GM12878 (cell line): ENCODE results near the gene GALNT9. TPM values are rescaled to one million over a fixed set of nuclear protein-coding genes. Genes with fewer than 3 reads are reported as not detected.

Experiments used
- ATAC-seq: fragments of 200-7000 bp; cut with Tn5 transposase; 3 replicates; pipeline ENCODE4 v1.9.1; 2020; ENCODE audit warnings: mild to moderate bottlenecking, moderate library complexity
- BruUV-seq: library from RNA; stranded (reverse); fragments of 400-500 nt; replicated peaks from 2 replicates; lab custom pipeline; 2021; lab: Mats Ljungman, UMichigan
- CTCF ChIA-PET: fragments of 300-600 bp; sonication (Branson Sonifier 250); formaldehyde crosslinking; extraction: SDS; loops from one replicate; lab custom pipeline; 2021; ENCODE audit warnings: inconsistent platforms; lab: Yijun Ruan, JAX
- POLR2A ChIA-PET: fragments of 350-600 bp; formaldehyde crosslinking; extraction: SDS; loops from one replicate; lab custom pipeline; 2021; ENCODE audit warnings: inconsistent platforms; lab: Charles Lee
- RAD21 ChIA-PET: fragments of 300-600 bp; sonication (Branson Sonifier 250); formaldehyde crosslinking; loops from one replicate; lab custom pipeline; 2023; ENCODE audit warnings: antibody characterized with exemption; ENCODE audit not compliant: unreplicated experiment; lab: Charles Lee
- SMC1A ChIA-PET: fragments of 300-600 bp; sonication (Branson Sonifier 250); formaldehyde crosslinking; loops from one replicate; lab custom pipeline; 2023; ENCODE audit not compliant: unreplicated experiment, uncharacterized antibody; lab: Charles Lee
- DNase-seq: peaks from one replicate; pipeline ENCODE4 v3.0.0-alpha.2; 2011; ENCODE audit warnings: low read depth, low spot score
- FAIRE-seq: peaks from 3 replicates; lab custom pipeline; 2011; peaks lifted over from hg19 to GRCh38; lab: Jason Lieb, UNC
- H2AFZ ChIP-seq: 2 replicates; pipeline ENCODE4 v1.6.0; 2011; ENCODE audit warnings: low read depth, low read length, control low read depth; ENCODE audit not compliant: control insufficient read depth
- H3K27ac ChIP-seq: 2 replicates; pipeline ENCODE4 v1.5.1; 2011; ENCODE audit warnings: control low read depth; ENCODE audit not compliant: control insufficient read depth, insufficient read depth
- H3K27me3 ChIP-seq, 2 experiments: replicated peaks in 1 of 2; 2 replicates each; pipeline versions ENCODE4 v1.6.0 to v1.6.1; 2011; ENCODE audit warnings: low read length in 1 of 2; ENCODE audit not compliant: control insufficient read depth in 2 of 2, insufficient read depth in 2 of 2
- H3K36me3 ChIP-seq, 2 experiments: 2 replicates each; pipeline ENCODE4 v1.5.1; 2011; ENCODE audit warnings: low read length in 1 of 2; ENCODE audit not compliant: control insufficient read depth in 2 of 2, insufficient read depth in 2 of 2
- H3K4me1 ChIP-seq: 2 replicates; pipeline ENCODE4 v1.6.1; 2011; ENCODE audit warnings: mild to moderate bottlenecking, low read length, moderate library complexity, mixed read lengths; ENCODE audit not compliant: control insufficient read depth, insufficient read depth
- H3K4me2 ChIP-seq: 2 replicates; pipeline ENCODE4 v1.6.0; 2011; ENCODE audit warnings: control low read depth; ENCODE audit not compliant: control insufficient read depth, insufficient read depth
- H3K4me3 ChIP-seq: fragments of 200-600 bp; sonication (generic); 2 replicates; pipeline ENCODE4 v1.5.1; 2016
- H3K79me2 ChIP-seq: 2 replicates; pipeline ENCODE4 v1.6.0; 2011; ENCODE audit warnings: low read length; ENCODE audit not compliant: control insufficient read depth, insufficient read depth
- H3K9ac ChIP-seq: 2 replicates; pipeline ENCODE4 v1.8.0; 2011; ENCODE audit warnings: low read length, control low read depth, mixed read lengths; ENCODE audit not compliant: control insufficient read depth, insufficient read depth
- H3K9me3 ChIP-seq: replicated peaks from 3 replicates; pipeline ENCODE4 v1.5.1; 2011; ENCODE audit warnings: mild to moderate bottlenecking, low read length; ENCODE audit not compliant: control insufficient read depth, insufficient read depth
- H4K20me1 ChIP-seq: 2 replicates; pipeline ENCODE4 v1.6.0; 2011; ENCODE audit not compliant: control insufficient read depth, insufficient read depth
- CBFB ChIP-seq: IDR thresholded peaks from 2 replicates; pipeline ENCODE4 v1.6.1; 2016; ENCODE audit warnings: antibody characterized with exemption, low read depth
- HDGF ChIP-seq: fragments of 450-650 bp; IDR thresholded peaks from 2 replicates; pipeline ENCODE4 v1.6.1; 2016; ENCODE audit warnings: antibody characterized with exemption
- MYC ChIP-seq: IDR thresholded peaks from 2 replicates; pipeline ENCODE4 v1.6.1; 2011; ENCODE audit warnings: mild to moderate bottlenecking, low read length, moderate library complexity, inconsistent platforms; ENCODE audit not compliant: insufficient read depth, insufficient replicate concordance, insufficient read length, severe bottlenecking
- RELA ChIP-seq: fragments of 450-650 bp; IDR thresholded peaks from 2 replicates; pipeline ENCODE4 v1.8.0; 2014; ENCODE audit warnings: borderline replicate concordance; ENCODE audit not compliant: partially characterized antibody
- SMAD1 ChIP-seq: fragments of 450-650 bp; IDR thresholded peaks from 2 replicates; pipeline ENCODE4 v1.6.1; 2018; ENCODE audit warnings: mild to moderate bottlenecking, low read depth; ENCODE audit not compliant: partially characterized antibody
- SPI1 ChIP-seq: IDR thresholded peaks from 2 replicates; pipeline ENCODE4 v1.6.1; 2011; ENCODE audit warnings: low read depth, mild to moderate bottlenecking, low read length, moderate library complexity, borderline replicate concordance; ENCODE audit not compliant: insufficient read depth
- SREBF2 ChIP-seq: IDR thresholded peaks from 2 replicates; pipeline ENCODE4 v1.6.1; 2012; ENCODE audit warnings: mild to moderate bottlenecking, low read length
- TCF3 ChIP-seq: IDR thresholded peaks from 2 replicates; pipeline ENCODE4 v1.6.1; 2012; ENCODE audit warnings: low read depth, mild to moderate bottlenecking, low read length, borderline replicate concordance; ENCODE audit not compliant: insufficient read depth
- ZNF217 ChIP-seq: fragments of 450-650 bp; IDR thresholded peaks from 2 replicates; pipeline ENCODE4 v1.6.1; 2017; ENCODE audit warnings: antibody characterized with exemption, mild to moderate bottlenecking
- ZNF622 ChIP-seq: fragments of 450-650 bp; IDR thresholded peaks from 2 replicates; pipeline ENCODE4 v1.6.1; 2017; ENCODE audit warnings: mild to moderate bottlenecking, inconsistent platforms
- WGBS: methylation state at CpG from one replicate; pipeline ENCODE4 v1.1.6; 2016; ENCODE audit warnings: low lambda C conversion rate; ENCODE audit not compliant: insufficient replicate concordance, insufficient coverage; ENCODE audit errors: missing lambda C conversion rate; 5-methylcytosine and 5-hydroxymethylcytosine counted together
- in situ Hi-C: fragments of 300-500 bp; cut with MboI; formaldehyde crosslinking; loops from 9 replicates; pipeline ENCODE4 v1.14.3; 2018; ENCODE audit warnings: mixed read lengths
- intact Hi-C: fragments of 100-400 bp; cut with micrococcal nuclease; formaldehyde crosslinking; loops from one replicate; pipeline ENCODE4 v1.14.2; 2022; ENCODE audit not compliant: unreplicated experiment
- polyA plus RNA-seq, 11 experiments: library from polyadenylated mRNA; depleted of rRNA in 4 of 11; unstranded in 6 of 11; stranded (reverse) in 5 of 11; fragments of >200 nt; fragmentation: Nextera tagmentation in 4 of 11; fragmentation: Illumina TruSeq in 1 of 11; extraction: Ambion mirVana in 4 of 11; extraction: Trizol in 1 of 11; gene quantifications; 1 replicate in 1 of 11; 2 replicates in 10 of 11; pipeline versions ENCODE4 v1.2.1 to v1.2.3, GENCODE V29; 2011 to 2016; ENCODE audit warnings: inconsistent platforms in 2 of 11, missing spikeins in 2 of 11, low read depth in 1 of 11
- total RNA-seq, 4 experiments: library from RNA; depleted of rRNA in 3 of 4; stranded (reverse); fragments of >200 nt in 3 of 4; fragmentation: Illumina TruSeq in 1 of 4; extraction: Trizol in 1 of 4; gene quantifications; 2 replicates each; pipeline versions ENCODE4 v1.2.1 to v1.2.3, GENCODE V29; 2013 to 2021
- TF ChIP-seq, protein P1 (sequence below): IDR thresholded peaks from 2 replicates; pipeline ENCODE4 v1.6.1; 2011; ENCODE audit warnings: mild to moderate bottlenecking, low read depth, low read length, moderate library complexity; ENCODE audit not compliant: insufficient replicate concordance
- TF ChIP-seq, protein P2 (sequence below): IDR thresholded peaks from 2 replicates; pipeline ENCODE4 v1.6.1; 2011; ENCODE audit warnings: low read depth, low read length, improper control_type of control experiment, borderline replicate concordance
- TF ChIP-seq, protein P3 (sequence below): fragments of 450-650 bp; IDR thresholded peaks from 2 replicates; pipeline ENCODE4 v1.6.1; 2018; ENCODE audit warnings: mild to moderate bottlenecking, low read depth, moderate library complexity; ENCODE audit not compliant: partially characterized antibody
- TF ChIP-seq, protein P4 (sequence below): IDR thresholded peaks from 2 replicates; pipeline ENCODE4 v1.6.1; 2012; ENCODE audit warnings: low read depth, low read length, improper control_type of control experiment
- TF ChIP-seq, protein P5 (sequence below): IDR thresholded peaks from 2 replicates; pipeline ENCODE4 v1.6.1; 2012; ENCODE audit warnings: low read length, inconsistent platforms

Gene GALNT9
- total and polyA plus RNA-seq, 10 of the 15 experiments (the other 5 are each of a cell fraction or from before 2014, with no cell fraction given) = 0.04 TPM; not detected in 9

DNA sequence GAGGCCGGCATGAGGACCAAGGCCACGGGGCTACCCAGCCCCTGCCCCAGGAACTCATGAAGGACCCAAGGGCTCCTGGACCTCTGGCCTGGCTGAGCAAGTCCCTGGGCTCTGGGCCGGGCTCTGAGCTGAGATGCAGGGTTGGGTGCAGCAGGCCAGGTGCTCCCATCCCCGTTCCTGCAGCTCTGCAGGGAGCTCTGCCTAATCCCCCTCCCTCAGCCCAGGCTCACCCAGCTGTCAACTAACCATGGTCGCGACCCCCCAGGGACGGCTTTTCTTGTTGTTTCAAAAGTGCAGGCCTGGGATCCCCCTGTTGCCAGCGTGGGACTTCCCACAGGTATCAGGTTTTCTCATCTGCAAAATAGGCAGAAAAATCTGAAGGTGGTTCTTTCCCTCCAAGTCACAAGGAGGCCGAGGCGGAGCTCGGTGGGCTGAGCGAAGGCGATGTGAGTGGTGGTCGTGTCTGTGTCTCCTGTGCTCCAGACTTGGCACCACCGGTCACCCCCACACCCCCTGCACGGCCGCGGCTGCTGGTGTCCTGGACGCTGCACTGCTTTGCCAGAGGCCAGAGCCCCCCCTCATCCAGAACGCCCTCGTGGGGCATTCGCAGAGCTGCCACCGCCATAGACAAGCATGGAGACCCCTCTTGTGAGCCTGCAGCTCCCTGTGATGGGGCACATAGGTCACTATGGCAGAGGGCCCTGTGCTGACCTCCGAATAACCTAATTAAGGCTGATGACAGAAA is 22.5 kb upstream of the GALNT9 start:
- SMC1A ChIA-PET = interaction anchor here (1.2 kb wide), 1 partner anchor 19 kb away, joined by 3 read pairs; no protein-coding TSS in a partner anchor
- 28% methylated on average over 24 of the region's 24 CpGs for WGBS
- H3K4me2 ChIP-seq = no peak overlapping the region
- no peak overlapping the region for H3K9ac ChIP-seq
- in situ Hi-C loops (no loop called here), intact Hi-C loops (no loop called here)
- H3K9me3 ChIP-seq = no peaks in the 10 kb centered on the region; the same call in 2 of the 3 replicates
- FAIRE-seq (no peak), DNase-seq (no peak), ATAC-seq (no peak; the same call in 2 of the 3 replicates)
- POLR2A ChIA-PET = no interaction called here
- H3K4me1 ChIP-seq = no peaks in the 10 kb centered on the region
- H4K20me1 ChIP-seq = no peaks in the 10 kb centered on the region
- H2AFZ ChIP-seq = no peak overlapping the region
- no peaks in the 10 kb centered on the region for H3K79me2 ChIP-seq
- no peaks in the 10 kb centered on the region for H3K27me3 ChIP-seq
- RAD21 ChIA-PET = no interaction called here
- BruUV-seq = no TSS peak
- CTCF ChIA-PET = no interaction called here
- H3K4me3 ChIP-seq = no peak overlapping the region
- H3K27ac ChIP-seq = no peak overlapping the region
- H3K36me3 ChIP-seq = no peaks in the 10 kb centered on the region
- TF ChIP-seq CBFB = no peak
- no peak for TF ChIP-seq RELA
- TF ChIP-seq, protein P1, sequence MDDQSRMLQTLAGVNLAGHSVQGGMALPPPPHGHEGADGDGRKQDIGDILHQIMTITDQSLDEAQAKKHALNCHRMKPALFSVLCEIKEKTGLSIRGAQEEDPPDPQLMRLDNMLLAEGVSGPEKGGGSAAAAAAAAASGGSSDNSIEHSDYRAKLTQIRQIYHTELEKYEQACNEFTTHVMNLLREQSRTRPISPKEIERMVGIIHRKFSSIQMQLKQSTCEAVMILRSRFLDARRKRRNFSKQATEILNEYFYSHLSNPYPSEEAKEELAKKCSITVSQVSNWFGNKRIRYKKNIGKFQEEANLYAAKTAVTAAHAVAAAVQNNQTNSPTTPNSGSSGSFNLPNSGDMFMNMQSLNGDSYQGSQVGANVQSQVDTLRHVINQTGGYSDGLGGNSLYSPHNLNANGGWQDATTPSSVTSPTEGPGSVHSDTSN = no peak
- TF ChIP-seq, protein P2, sequence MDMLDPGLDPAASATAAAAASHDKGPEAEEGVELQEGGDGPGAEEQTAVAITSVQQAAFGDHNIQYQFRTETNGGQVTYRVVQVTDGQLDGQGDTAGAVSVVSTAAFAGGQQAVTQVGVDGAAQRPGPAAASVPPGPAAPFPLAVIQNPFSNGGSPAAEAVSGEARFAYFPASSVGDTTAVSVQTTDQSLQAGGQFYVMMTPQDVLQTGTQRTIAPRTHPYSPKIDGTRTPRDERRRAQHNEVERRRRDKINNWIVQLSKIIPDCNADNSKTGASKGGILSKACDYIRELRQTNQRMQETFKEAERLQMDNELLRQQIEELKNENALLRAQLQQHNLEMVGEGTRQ = no peak
- no peak for TF ChIP-seq MYC
- no peak for TF ChIP-seq HDGF
- TF ChIP-seq SREBF2 = no peak
- TF ChIP-seq, protein P3, sequence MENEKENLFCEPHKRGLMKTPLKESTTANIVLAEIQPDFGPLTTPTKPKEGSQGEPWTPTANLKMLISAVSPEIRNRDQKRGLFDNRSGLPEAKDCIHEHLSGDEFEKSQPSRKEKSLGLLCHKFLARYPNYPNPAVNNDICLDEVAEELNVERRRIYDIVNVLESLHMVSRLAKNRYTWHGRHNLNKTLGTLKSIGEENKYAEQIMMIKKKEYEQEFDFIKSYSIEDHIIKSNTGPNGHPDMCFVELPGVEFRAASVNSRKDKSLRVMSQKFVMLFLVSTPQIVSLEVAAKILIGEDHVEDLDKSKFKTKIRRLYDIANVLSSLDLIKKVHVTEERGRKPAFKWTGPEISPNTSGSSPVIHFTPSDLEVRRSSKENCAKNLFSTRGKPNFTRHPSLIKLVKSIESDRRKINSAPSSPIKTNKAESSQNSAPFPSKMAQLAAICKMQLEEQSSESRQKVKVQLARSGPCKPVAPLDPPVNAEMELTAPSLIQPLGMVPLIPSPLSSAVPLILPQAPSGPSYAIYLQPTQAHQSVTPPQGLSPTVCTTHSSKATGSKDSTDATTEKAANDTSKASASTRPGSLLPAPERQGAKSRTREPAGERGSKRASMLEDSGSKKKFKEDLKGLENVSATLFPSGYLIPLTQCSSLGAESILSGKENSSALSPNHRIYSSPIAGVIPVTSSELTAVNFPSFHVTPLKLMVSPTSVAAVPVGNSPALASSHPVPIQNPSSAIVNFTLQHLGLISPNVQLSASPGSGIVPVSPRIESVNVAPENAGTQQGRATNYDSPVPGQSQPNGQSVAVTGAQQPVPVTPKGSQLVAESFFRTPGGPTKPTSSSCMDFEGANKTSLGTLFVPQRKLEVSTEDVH = no peak
- no peak for TF ChIP-seq TCF3
- TF ChIP-seq SPI1 = no peak
- TF ChIP-seq, protein P4, sequence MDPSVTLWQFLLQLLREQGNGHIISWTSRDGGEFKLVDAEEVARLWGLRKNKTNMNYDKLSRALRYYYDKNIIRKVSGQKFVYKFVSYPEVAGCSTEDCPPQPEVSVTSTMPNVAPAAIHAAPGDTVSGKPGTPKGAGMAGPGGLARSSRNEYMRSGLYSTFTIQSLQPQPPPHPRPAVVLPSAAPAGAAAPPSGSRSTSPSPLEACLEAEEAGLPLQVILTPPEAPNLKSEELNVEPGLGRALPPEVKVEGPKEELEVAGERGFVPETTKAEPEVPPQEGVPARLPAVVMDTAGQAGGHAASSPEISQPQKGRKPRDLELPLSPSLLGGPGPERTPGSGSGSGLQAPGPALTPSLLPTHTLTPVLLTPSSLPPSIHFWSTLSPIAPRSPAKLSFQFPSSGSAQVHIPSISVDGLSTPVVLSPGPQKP = no peak
- TF ChIP-seq ZNF622 = no peak
- TF ChIP-seq ZNF217 = no peak
- no peak for TF ChIP-seq SMAD1
- TF ChIP-seq, protein P5, sequence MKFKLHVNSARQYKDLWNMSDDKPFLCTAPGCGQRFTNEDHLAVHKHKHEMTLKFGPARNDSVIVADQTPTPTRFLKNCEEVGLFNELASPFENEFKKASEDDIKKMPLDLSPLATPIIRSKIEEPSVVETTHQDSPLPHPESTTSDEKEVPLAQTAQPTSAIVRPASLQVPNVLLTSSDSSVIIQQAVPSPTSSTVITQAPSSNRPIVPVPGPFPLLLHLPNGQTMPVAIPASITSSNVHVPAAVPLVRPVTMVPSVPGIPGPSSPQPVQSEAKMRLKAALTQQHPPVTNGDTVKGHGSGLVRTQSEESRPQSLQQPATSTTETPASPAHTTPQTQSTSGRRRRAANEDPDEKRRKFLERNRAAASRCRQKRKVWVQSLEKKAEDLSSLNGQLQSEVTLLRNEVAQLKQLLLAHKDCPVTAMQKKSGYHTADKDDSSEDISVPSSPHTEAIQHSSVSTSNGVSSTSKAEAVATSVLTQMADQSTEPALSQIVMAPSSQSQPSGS = no peak
